Thoracic aorta (tissue), 2 donors: ENCODE data around the gene DTX2. TPM values are rescaled to one million over a fixed set of nuclear protein-coding genes. Genes with fewer than 3 reads are reported as not detected.
"Not testable (repeated sequence)": the region's sequence is repeated elsewhere in the genome, so short reads cannot be mapped to it uniquely, and the experiment has no call there.

Source experiments
- ATAC-seq: fragments of 150-250 bp; one replicate; pipeline ENCODE4 v1.8.0; 2017; ENCODE audit warnings: low read depth; ENCODE audit not compliant: insufficient number of reproducible peaks, low FRiP score
- DNase-seq: peaks from one replicate; pipeline ENCODE4 v3.0.0-alpha.2; 2020; ENCODE audit warnings: low spot score
- H3K27ac ChIP-seq, 2 donors: fragments of 200-600 bp; sonication (generic); 1 replicate in 1 of 2; 2 replicates in 1 of 2; pipeline ENCODE4 v1.5.1; 2016; ENCODE audit warnings: mild to moderate bottlenecking in 2 of 2, moderate library complexity in 2 of 2
- H3K27me3 ChIP-seq: fragments of 200-600 bp; sonication (generic); replicated peaks from 2 replicates; pipeline ENCODE4 v1.6.0; 2016; ENCODE audit warnings: mild to moderate bottlenecking; ENCODE audit not compliant: insufficient read depth
- H3K36me3 ChIP-seq: fragments of 200-600 bp; sonication (generic); one replicate; pipeline ENCODE4 v1.5.1; 2016
- H3K4me1 ChIP-seq, 2 donors: fragments of 200-600 bp; sonication (generic); 1 replicate in 1 of 2; 2 replicates in 1 of 2; pipeline versions ENCODE4 v1.5.1 to v1.6.0; 2016; ENCODE audit warnings: low read depth in 2 of 2, mild to moderate bottlenecking in 1 of 2; ENCODE audit not compliant: control insufficient read depth in 1 of 2
- H3K4me3 ChIP-seq: fragments of 200-600 bp; sonication (generic); 2 replicates; pipeline ENCODE4 v1.5.1; 2016; ENCODE audit warnings: mild to moderate bottlenecking
- H3K9me3 ChIP-seq: fragments of 200-600 bp; sonication (generic); 2 replicates; pipeline ENCODE4 v1.5.1; 2016
- CTCF ChIP-seq: fragments of 200-600 bp; sonication (generic); IDR thresholded peaks from one replicate; pipeline ENCODE4 v1.5.1; 2019; ENCODE audit warnings: antibody characterized with exemption
- total RNA-seq, 2 donors: library from RNA; depleted of rRNA; stranded (reverse); fragments of >200 nt; gene quantifications; one replicate each; pipeline versions ENCODE4 v1.1.0 to v1.2.3, GENCODE V29; 2016

Gene DTX2
- total RNA-seq = 10 to 100 TPM; 19.1 to 21.3 TPM

- not testable (repeated sequence) for H3K4me1 ChIP-seq, H3K27me3 ChIP-seq, H3K9me3 ChIP-seq, H3K36me3 ChIP-seq, DNase-seq
- peak; percentile 96 for ATAC-seq
- H3K27ac ChIP-seq = peak within 1 kb of the TSS; percentile 47 to 56
- H3K4me3 ChIP-seq = peak within 1 kb of the TSS; percentile 72
Observed at GRCh38 chr7:76461464-76462101, at the start of gene DTX2. Gene DTX2, plus strand, starts transcription at chr7:76461709. Its CDS starts 18,801 bp downstream, at chr7:76480510.

GRCh38 chr7:76412249-76412648 is 49.3 kb upstream of the DTX2 start:
- Histone ChIP-seq H3K27ac (no peak overlapping the region), H3K27me3 (no peaks in the 10 kb centered on the region), H3K36me3 (no peaks in the 10 kb centered on the region), H3K9me3 (no peaks in the 10 kb centered on the region), H3K4me3 (no peak overlapping the region), H3K4me1 (no peaks in the 10 kb centered on the region)
- DNase-seq = no peak
- no peak for TF ChIP-seq CTCF
- ATAC-seq = no peak

GRCh38 chr7:76417654-76418310 is 43.7 kb upstream of the DTX2 start:
- ATAC-seq, H3K9me3 ChIP-seq, H3K4me1 ChIP-seq, H3K4me3 ChIP-seq, H3K36me3 ChIP-seq, H3K27me3 ChIP-seq, DNase-seq, H3K27ac ChIP-seq: not testable (repeated sequence)

- not testable (repeated sequence) for H3K27me3 ChIP-seq, H3K36me3 ChIP-seq, ATAC-seq, H3K27ac ChIP-seq, H3K4me1 ChIP-seq, DNase-seq, H3K9me3 ChIP-seq, H3K4me3 ChIP-seq
Observed at GRCh38 chr7:76421097-76421496, 40.4 kb upstream of the DTX2 start.

- H3K9me3 ChIP-seq = peaks cover 3% of the 10 kb centered on the region
- no peak overlapping the region for H3K4me3 ChIP-seq
- no peaks in the 10 kb centered on the region for H3K4me1 ChIP-seq
- no peaks in the 10 kb centered on the region for H3K36me3 ChIP-seq
- no peak overlapping the region for H3K27ac ChIP-seq
- no peaks in the 10 kb centered on the region for H3K27me3 ChIP-seq
- ATAC-seq (no peak), DNase-seq (no peak)
- TF ChIP-seq CTCF = no peak
Observed at GRCh38 chr7:76423666-76424412, 37.7 kb upstream of the DTX2 start.

- no peak for TF ChIP-seq CTCF
- Histone ChIP-seq H3K4me3 (no peak within 1 kb of the TSS), H3K27ac (no peak within 1 kb of the TSS), H3K36me3 (no peaks in the 10 kb centered on the region), H3K4me1 (no peaks in the 10 kb centered on the region), H3K9me3 (peaks cover 3% of the 10 kb centered on the region), H3K27me3 (no peaks in the 10 kb centered on the region)
- DNase-seq (no peak), ATAC-seq (no peak)
Observed at GRCh38 chr7:76424413-76425111, 36.9 kb upstream of the DTX2 start, which contains the start of gene ZP3. Gene ZP3, plus strand, starts transcription at chr7:76424950. Its CDS starts 15 bp downstream, at chr7:76424965.
